IMR-90 (cell line): ENCODE data around the gene MMP20. TPM values are rescaled to one million over a fixed set of nuclear protein-coding genes. Genes with fewer than 3 reads are reported as not detected.
A peak's percentile ranks its signal among the peaks of the same experiment; 100 is the strongest.

ENCODE experiments used
- ATAC-seq: fragments of 200-7000 bp; cut with Tn5 transposase; 2 replicates; pipeline ENCODE4 v1.9.1; 2020; ENCODE audit warnings: low read depth, mild to moderate bottlenecking, moderate library complexity
- BruUV-seq: library from RNA; stranded (reverse); fragments of 400-500 nt; replicated peaks from 2 replicates; lab custom pipeline; 2021; lab: Mats Ljungman, UMichigan
- CTCF ChIA-PET: fragments of 300-600 bp; formaldehyde crosslinking; extraction: SDS; loops from one replicate; lab custom pipeline; 2021; ENCODE audit warnings: antibody characterized with exemption; lab: Yijun Ruan, JAX
- POLR2A ChIA-PET: fragments of 300-600 bp; sonication (Branson Sonifier 250); formaldehyde crosslinking; loops from one replicate; lab custom pipeline; 2022; ENCODE audit warnings: antibody characterized with exemption; ENCODE audit not compliant: unreplicated experiment; lab: Charles Lee
- DNase-seq: peaks from one replicate; pipeline ENCODE4 v3.0.0; 2013
- H2AFZ ChIP-seq: replicated peaks from 2 replicates; pipeline ENCODE3; 2013; ENCODE audit warnings: low read length, mild to moderate bottlenecking; ENCODE audit not compliant: poor library complexity
- H2AK5ac ChIP-seq: 2 replicates; pipeline ENCODE4 v1.6.1; 2013; ENCODE audit warnings: low read depth, low read length, inconsistent platforms
- H2AK9ac ChIP-seq: replicated peaks from 2 replicates; pipeline ENCODE3; 2013; ENCODE audit warnings: mild to moderate bottlenecking, low read depth, low read length, moderate library complexity; ENCODE audit not compliant: poor library complexity
- H2BK120ac ChIP-seq: 2 replicates; pipeline ENCODE4 v1.6.1; 2013; ENCODE audit warnings: low read depth, low read length, inconsistent platforms
- H2BK15ac ChIP-seq: 3 replicates; pipeline ENCODE4 v1.6.1; 2013; ENCODE audit warnings: low read depth, low read length, inconsistent platforms
- H2BK20ac ChIP-seq: 2 replicates; pipeline ENCODE4 v1.6.1; 2013; ENCODE audit warnings: low read depth, mild to moderate bottlenecking, inconsistent platforms, low read length, moderate library complexity
- H2BK5ac ChIP-seq: 2 replicates; pipeline ENCODE4 v1.6.1; 2013; ENCODE audit warnings: mild to moderate bottlenecking, low read depth, low read length, inconsistent platforms; ENCODE audit not compliant: poor library complexity, severe bottlenecking
- H3K14ac ChIP-seq: replicated peaks from 2 replicates; pipeline ENCODE4 v1.6.1; 2013; ENCODE audit warnings: low read depth, low read length, inconsistent platforms
- H3K18ac ChIP-seq: 2 replicates; pipeline ENCODE4 v1.6.1; 2013; ENCODE audit warnings: low read depth, low read length, control low read depth
- H3K23ac ChIP-seq: 2 replicates; pipeline ENCODE4 v1.6.1; 2013; ENCODE audit warnings: low read depth, low read length, inconsistent platforms
- H3K27ac ChIP-seq: 2 replicates; pipeline ENCODE4 v1.5.1; 2013; ENCODE audit warnings: mild to moderate bottlenecking, control low read depth, low read length; ENCODE audit not compliant: insufficient read depth
- H3K27me3 ChIP-seq: 2 replicates; pipeline ENCODE4 v1.6.1; 2013; ENCODE audit warnings: low read length; ENCODE audit not compliant: control insufficient read depth, insufficient read depth
- H3K36me3 ChIP-seq: 2 replicates; pipeline ENCODE4 v1.6.1; 2013; ENCODE audit warnings: low read length, mixed read lengths; ENCODE audit not compliant: control insufficient read depth, insufficient read depth
- H3K4ac ChIP-seq: 2 replicates; pipeline ENCODE4 v1.6.1; 2013; ENCODE audit warnings: low read depth, low read length, inconsistent platforms
- H3K4me1 ChIP-seq: 2 replicates; pipeline ENCODE4 v1.6.1; 2013; ENCODE audit warnings: low read length, mixed read lengths; ENCODE audit not compliant: control insufficient read depth, insufficient read depth
- H3K4me2 ChIP-seq: 2 replicates; pipeline ENCODE4 v1.6.1; 2013; ENCODE audit warnings: low read depth, mild to moderate bottlenecking, control low read depth, low read length, moderate library complexity
- H3K4me3 ChIP-seq: 2 replicates; pipeline ENCODE4 v1.5.1; 2013; ENCODE audit warnings: low read depth, mild to moderate bottlenecking, control low read depth, low read length, moderate library complexity; ENCODE audit not compliant: insufficient read depth
- H3K56ac ChIP-seq: 2 replicates; pipeline ENCODE4 v1.6.1; 2013; ENCODE audit warnings: low read length, inconsistent platforms; ENCODE audit not compliant: insufficient read depth; ENCODE audit errors: extremely low read depth
- H3K79me1 ChIP-seq, 2 experiments: 2 replicates each; pipeline ENCODE4 v1.6.1; 2013; ENCODE audit warnings: low read length in 2 of 2, inconsistent platforms in 1 of 2, low read depth in 1 of 2
- H3K9ac ChIP-seq: 2 replicates; pipeline ENCODE4 v1.6.1; 2013; ENCODE audit warnings: low read depth, low read length, control low read depth
- H3K9me1 ChIP-seq: 2 replicates; pipeline ENCODE4 v1.6.1; 2013; ENCODE audit warnings: low read length, inconsistent platforms; ENCODE audit not compliant: insufficient read depth
- H3K9me3 ChIP-seq: 2 replicates; pipeline ENCODE4 v1.6.1; 2013; ENCODE audit warnings: low read length; ENCODE audit not compliant: control insufficient read depth, insufficient read depth
- H4K20me1 ChIP-seq: 2 replicates; pipeline ENCODE4 v1.6.1; 2013; ENCODE audit warnings: low read length, inconsistent platforms; ENCODE audit not compliant: insufficient read depth
- H4K5ac ChIP-seq: 2 replicates; pipeline ENCODE4 v1.6.1; 2013; ENCODE audit warnings: mild to moderate bottlenecking, low read depth, low read length, control low read depth
- H4K8ac ChIP-seq, 2 experiments: 2 replicates each; pipeline ENCODE4 v1.6.1; 2013; ENCODE audit warnings: low read depth in 2 of 2, low read length in 2 of 2, control low read depth in 1 of 2, inconsistent platforms in 1 of 2
- H4K91ac ChIP-seq: 2 replicates; pipeline ENCODE4 v1.6.1; 2013; ENCODE audit warnings: low read depth, low read length, inconsistent platforms; ENCODE audit not compliant: insufficient read depth
- CEBPB ChIP-seq: IDR thresholded peaks from 2 replicates; pipeline ENCODE4 v1.6.1; 2012; ENCODE audit warnings: low read depth, low read length, improper control_type of control experiment
- RAD21 ChIP-seq: IDR thresholded peaks from 2 replicates; pipeline ENCODE4 v1.6.1; 2012; ENCODE audit warnings: low read length, improper control_type of control experiment
- WGBS, 2 experiments: methylation state at CpG; one replicate each; pipeline versions ENCODE4 v1.1.5 to v1.1.7; 2013; ENCODE audit warnings: missing lambda C conversion rate in 2 of 2; ENCODE audit not compliant: insufficient read length in 1 of 2; ENCODE audit errors: extremely low coverage in 2 of 2; 5-methylcytosine and 5-hydroxymethylcytosine counted together
- dilution Hi-C: fragments of 300-500 bp; cut with HindIII; formaldehyde crosslinking; loops from one replicate; pipeline ENCODE4 v1.14.3; 2018; ENCODE audit warnings: low sequenced_read_pairs; ENCODE audit not compliant: unreplicated experiment
- in situ Hi-C: fragments of 300-500 bp; cut with MboI; formaldehyde crosslinking; loops from 3 replicates; pipeline ENCODE4 v1.14.3; 2019; ENCODE audit warnings: low sequenced_read_pairs, inconsistent platforms, mixed read lengths
- intact Hi-C: fragments of 100-400 bp; cut with micrococcal nuclease; formaldehyde crosslinking; loops from 2 replicates; pipeline ENCODE4 v1.10.0; 2022
- polyA plus RNA-seq, 3 experiments: library from polyadenylated mRNA; depleted of rRNA; stranded (reverse); fragments of >200 nt; gene quantifications; 2 replicates each; pipeline ENCODE4 v1.2.3, GENCODE V29; 2012; ENCODE audit warnings: low replicate concordance in 1 of 3
- total RNA-seq: library from RNA; depleted of rRNA; stranded (reverse); fragments of >200 nt; gene quantifications from 2 replicates; pipeline ENCODE4 v1.2.3, GENCODE V29; 2012

Gene MMP20
- total and polyA plus RNA-seq, 2 of the 4 experiments (the other 2 are of a cell fraction) = not detected

DNA sequence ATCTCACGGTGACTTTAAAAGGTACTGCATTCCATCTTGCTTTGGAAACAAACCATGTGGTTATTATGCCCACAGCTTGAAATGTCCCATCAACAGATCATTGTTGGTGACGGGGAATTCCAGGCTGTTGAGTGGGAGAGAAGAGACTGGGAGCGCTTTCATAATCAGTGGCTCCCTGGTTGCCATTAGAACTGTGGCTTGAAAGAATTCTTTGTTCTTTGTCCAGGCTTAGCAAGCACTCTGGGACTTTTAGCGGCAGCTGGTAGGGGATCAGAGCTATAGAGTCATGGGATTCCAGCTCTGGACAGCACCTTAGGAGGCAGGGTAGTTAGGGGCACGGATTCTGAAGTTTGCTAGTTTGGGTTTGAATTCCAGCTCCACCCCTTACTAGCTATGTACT, 22.0 kb downstream of the MMP20 start:
- ATAC-seq = peak; percentile 27
- Histone ChIP-seq H2BK120ac (peak overlapping the region; percentile 50), H3K79me1 (no peaks in the 10 kb centered on the region), H2AK9ac (no peak overlapping the region), H3K4me2 (peak overlapping the region; percentile 44; the same call in 1 of the 2 replicates), H4K5ac (no peak overlapping the region), H3K36me3 (no peaks in the 10 kb centered on the region), H3K27ac (0 out of 2 replicates have a peak overlapping the region, but pooled peaks have one; percentile 18), H3K14ac (0 out of 2 replicates have a peak overlapping the region, but pooled peaks have one; percentile 20), H3K9me1 (peaks cover 17% of the 10 kb centered on the region), H3K4ac (peak overlapping the region; percentile 51), H3K9me3 (no peaks in the 10 kb centered on the region), H2BK20ac (peak overlapping the region; percentile 57; the same call in 1 of the 2 replicates), H3K56ac (no peak overlapping the region), H4K91ac (no peak overlapping the region), H4K8ac (peak overlapping the region in 1 of 2 experiments; percentile 31; a peak in 1 of 4 replicates), H2AFZ (peak overlapping the region; percentile 73), H3K18ac (no peak overlapping the region), H3K4me3 (no peak overlapping the region), H3K27me3 (no peaks in the 10 kb centered on the region), H2BK5ac (peak overlapping the region; percentile 68), H3K9ac (no peak overlapping the region), H3K23ac (0 out of 2 replicates have a peak overlapping the region, but pooled peaks have one; percentile 36), H4K20me1 (peaks cover 4% of the 10 kb centered on the region; the same call in 1 of the 2 replicates), H3K4me1 (peaks cover 8% of the 10 kb centered on the region; the same call in 1 of the 2 replicates), H2BK15ac (no peak overlapping the region), H2AK5ac (0 out of 2 replicates have a peak overlapping the region, but pooled peaks have one; percentile 14)
- WGBS, 2 experiments = no CpG with 5 or more reads among the region's 5 CpGs
- BruUV-seq = no TSS peak
- ChIA-PET CTCF (interaction anchor here (1.0 kb wide), 1 partner anchor 10 kb away, joined by 4 read pairs; no protein-coding TSS in a partner anchor), POLR2A (no interaction called here)
- dilution Hi-C loops (no loop called here), in situ Hi-C loops (no loop called here), intact Hi-C loops (no loop called here)
- TF ChIP-seq CEBPB (peak; percentile 73), RAD21 (no peak)
- DNase-seq = peak; percentile 73
